HL-60 (cell line): ENCODE measurements around the gene DYRK3.
A peak's percentile ranks its signal among the peaks of the same experiment; 100 is the strongest.
"Not testable (repeated sequence)": the region's sequence is repeated elsewhere in the genome, so short reads cannot be mapped to it uniquely, and the experiment has no call there.

Experiments
- DNase-seq, 2 experiments: peaks; one replicate each; pipeline ENCODE4 v3.0.0-alpha.2; 2010 to 2020; ENCODE audit warnings: low read depth in 1 of 2, low spot score in 1 of 2
- H3K27ac ChIP-seq: fragments of 250-450 bp; sonication (Bioruptor Pico); replicated peaks from 2 replicates; pipeline ENCODE4 v1.5.1; 2020; ENCODE audit warnings: mild to moderate bottlenecking, moderate library complexity
- H3K27me3 ChIP-seq: fragments of 250-450 bp; sonication (Bioruptor Pico); 2 replicates; pipeline ENCODE4 v1.5.1; 2021; ENCODE audit warnings: mild to moderate bottlenecking, moderate library complexity; ENCODE audit not compliant: insufficient read depth, poor library complexity, severe bottlenecking
- H3K4me3 ChIP-seq: replicated peaks from 2 replicates; pipeline ENCODE4 v1.5.1; 2011; ENCODE audit warnings: mild to moderate bottlenecking, control low read depth, low read length; ENCODE audit not compliant: insufficient read depth
- GABPA ChIP-seq: IDR thresholded peaks from 2 replicates; pipeline ENCODE4 v1.6.1; 2012; ENCODE audit warnings: low read depth
- POLR2AphosphoS5 ChIP-seq: IDR thresholded peaks from 2 replicates; pipeline ENCODE4 v1.6.1; 2012; ENCODE audit warnings: low read depth
- REST ChIP-seq: IDR thresholded peaks from 2 replicates; pipeline ENCODE4 v1.6.1; 2012; ENCODE audit warnings: low read depth; ENCODE audit not compliant: insufficient replicate concordance
- SPI1 ChIP-seq: IDR thresholded peaks from 2 replicates; pipeline ENCODE4 v1.6.1; 2012; ENCODE audit warnings: low read depth, mild to moderate bottlenecking, borderline replicate concordance
- TF ChIP-seq, protein P1 (sequence below): IDR thresholded peaks from one replicate; pipeline ENCODE4 v1.5.1; 2011; ENCODE audit warnings: low read length, control low read depth, inconsistent platforms; ENCODE audit not compliant: insufficient read depth

The DYRK3 gene

DNA sequence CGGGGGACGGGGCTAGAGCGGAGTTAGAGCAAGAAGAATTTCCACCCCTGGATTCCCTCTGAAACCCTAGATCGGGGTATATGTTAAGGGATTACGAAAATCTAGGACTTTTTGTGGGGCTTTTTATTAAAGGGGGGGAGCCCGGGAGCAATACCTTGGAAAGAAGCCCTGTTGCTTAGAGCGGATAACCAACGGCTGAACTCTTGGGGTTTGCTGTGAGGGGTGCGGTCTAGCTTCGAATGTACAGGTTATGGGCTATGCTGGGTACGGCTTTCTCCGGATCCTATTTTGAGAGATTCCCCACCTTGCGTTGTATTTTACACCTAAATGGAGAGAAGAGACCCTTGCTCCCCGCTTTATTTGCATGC, 626 bp downstream of the DYRK3 start:
- TF ChIP-seq SPI1 (no peak), REST (no peak), GABPA (no peak), POLR2AphosphoS5 (no peak)
- TF ChIP-seq, protein P1, sequence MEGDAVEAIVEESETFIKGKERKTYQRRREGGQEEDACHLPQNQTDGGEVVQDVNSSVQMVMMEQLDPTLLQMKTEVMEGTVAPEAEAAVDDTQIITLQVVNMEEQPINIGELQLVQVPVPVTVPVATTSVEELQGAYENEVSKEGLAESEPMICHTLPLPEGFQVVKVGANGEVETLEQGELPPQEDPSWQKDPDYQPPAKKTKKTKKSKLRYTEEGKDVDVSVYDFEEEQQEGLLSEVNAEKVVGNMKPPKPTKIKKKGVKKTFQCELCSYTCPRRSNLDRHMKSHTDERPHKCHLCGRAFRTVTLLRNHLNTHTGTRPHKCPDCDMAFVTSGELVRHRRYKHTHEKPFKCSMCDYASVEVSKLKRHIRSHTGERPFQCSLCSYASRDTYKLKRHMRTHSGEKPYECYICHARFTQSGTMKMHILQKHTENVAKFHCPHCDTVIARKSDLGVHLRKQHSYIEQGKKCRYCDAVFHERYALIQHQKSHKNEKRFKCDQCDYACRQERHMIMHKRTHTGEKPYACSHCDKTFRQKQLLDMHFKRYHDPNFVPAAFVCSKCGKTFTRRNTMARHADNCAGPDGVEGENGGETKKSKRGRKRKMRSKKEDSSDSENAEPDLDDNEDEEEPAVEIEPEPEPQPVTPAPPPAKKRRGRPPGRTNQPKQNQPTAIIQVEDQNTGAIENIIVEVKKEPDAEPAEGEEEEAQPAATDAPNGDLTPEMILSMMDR = no peak
- H3K27me3 ChIP-seq = no peaks in the 10 kb centered on the region
- no peak for DNase-seq
- H3K4me3 ChIP-seq = peak overlapping the region; percentile 96
- peak overlapping the region; percentile 78; the same call in 1 of the 2 replicates for H3K27ac ChIP-seq

DNA sequence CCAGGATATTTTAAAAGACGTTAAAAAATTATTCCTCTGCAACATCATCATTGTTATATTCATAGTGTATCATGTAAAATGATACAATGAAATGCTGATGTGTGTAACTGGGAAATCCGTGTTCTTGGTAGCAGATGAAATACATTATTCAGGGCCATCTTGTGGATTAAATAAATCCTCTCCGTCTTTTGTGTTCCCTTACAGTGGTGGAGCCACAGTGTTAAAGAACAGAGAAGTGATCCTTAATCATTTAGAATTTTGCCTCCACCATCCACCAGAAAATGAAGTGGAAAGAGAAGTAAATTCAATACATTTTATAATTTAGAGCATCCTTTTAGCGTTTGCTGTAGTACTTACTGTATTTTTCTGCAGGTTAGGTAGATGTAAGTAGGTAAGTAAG, 1.3 kb downstream of the DYRK3 start:
- no peaks in the 10 kb centered on the region for H3K27me3 ChIP-seq
- DNase-seq = no peak
- H3K27ac ChIP-seq = no peak overlapping the region
- H3K4me3 ChIP-seq = no peak overlapping the region
- TF ChIP-seq POLR2AphosphoS5 (no peak), SPI1 (no peak), REST (no peak), GABPA (no peak)
- TF ChIP-seq, protein P1 = no peak

- TF ChIP-seq SPI1 (peak; percentile 88), REST (no peak)
- Histone ChIP-seq H3K4me3 (no peak overlapping the region), H3K27ac (no peak overlapping the region), H3K27me3 (no peaks in the 10 kb centered on the region)
- no peak for DNase-seq
Measured at GRCh38 chr1:206637605-206638004, 2.3 kb downstream of the DYRK3 start.

DNA sequence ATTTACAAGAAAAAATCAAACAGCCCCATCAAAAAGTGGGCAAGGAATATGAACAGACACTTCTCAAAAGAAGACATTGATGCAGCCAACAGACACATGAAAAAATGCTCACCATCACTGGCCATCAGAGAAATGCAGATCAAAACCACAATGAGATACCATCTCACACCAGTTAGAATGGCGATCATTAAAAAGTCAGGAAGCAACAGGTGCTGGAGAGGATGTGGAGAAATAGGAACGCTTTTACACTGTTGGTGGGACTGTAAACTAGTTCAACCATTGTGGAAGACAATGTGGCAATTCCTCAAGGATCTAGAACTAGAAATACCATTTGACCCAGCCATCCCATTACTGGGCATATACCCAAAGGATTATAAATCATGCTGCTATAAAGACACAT, 6.7 kb downstream of the DYRK3 start:
- H3K27ac ChIP-seq, DNase-seq, H3K27me3 ChIP-seq, H3K4me3 ChIP-seq: not testable (repeated sequence)
